Daoy (cell line): ENCODE results near the gene CCDC102B. TPM values are rescaled to one million over a fixed set of nuclear protein-coding genes. Genes with fewer than 3 reads are reported as not detected.
"Not testable (repeated sequence)": the region's sequence is repeated elsewhere in the genome, so short reads cannot be mapped to it uniquely, and the experiment has no call there.

ENCODE experiments used
- DNase-seq: peaks from one replicate; pipeline ENCODE4 v3.0.0-alpha.2; 2015; ENCODE audit warnings: low read depth
- total RNA-seq: library from RNA; depleted of rRNA; stranded (reverse); fragments of >200 nt; shearing (Covaris generic); gene quantifications from 2 replicates; pipeline ENCODE4 v1.2.3, GENCODE V29; 2014

The CCDC102B gene
- total RNA-seq, 1 experiment from 2014 or later, result 1.5 TPM

DNA sequence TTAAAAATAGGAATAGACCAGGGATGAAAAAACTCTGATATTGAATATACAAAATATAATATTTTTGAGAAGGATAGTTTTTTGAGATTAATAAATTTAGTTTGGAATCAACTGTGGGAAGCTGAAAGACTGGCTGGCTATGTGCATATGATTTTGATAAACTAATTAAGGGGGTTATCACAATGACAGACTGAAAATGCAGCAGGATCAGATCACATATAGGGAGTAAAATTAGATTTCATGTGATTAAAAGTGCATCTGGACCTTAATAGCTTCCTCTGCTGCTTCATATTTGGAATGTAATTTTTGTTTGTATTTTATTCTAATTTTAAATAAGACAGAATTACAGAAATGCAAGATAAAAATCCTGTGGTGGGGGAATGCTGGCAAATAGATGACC lies 111.7 kb downstream of the CCDC102B start:
- no peak for DNase-seq

DNA sequence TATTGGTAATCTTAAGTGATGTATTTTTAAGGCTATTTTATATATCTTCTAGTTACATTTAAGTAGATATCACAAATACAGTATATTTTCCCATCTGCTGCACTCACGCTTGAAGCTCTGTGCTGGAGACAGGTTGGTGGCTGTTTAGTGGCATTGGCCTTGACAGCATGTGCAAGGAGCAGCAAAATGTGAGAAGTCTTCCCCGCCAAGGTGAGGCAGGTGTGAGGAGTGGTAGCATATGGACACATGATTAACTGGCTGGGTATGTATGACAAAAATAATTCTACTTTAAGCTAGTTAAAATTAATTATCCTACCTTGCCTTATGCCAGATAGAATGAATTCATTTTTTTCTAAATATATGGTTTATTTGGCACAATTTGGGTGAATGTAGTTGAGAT lies 117.2 kb downstream of the CCDC102B start:
- DNase-seq, result no peak

DNA sequence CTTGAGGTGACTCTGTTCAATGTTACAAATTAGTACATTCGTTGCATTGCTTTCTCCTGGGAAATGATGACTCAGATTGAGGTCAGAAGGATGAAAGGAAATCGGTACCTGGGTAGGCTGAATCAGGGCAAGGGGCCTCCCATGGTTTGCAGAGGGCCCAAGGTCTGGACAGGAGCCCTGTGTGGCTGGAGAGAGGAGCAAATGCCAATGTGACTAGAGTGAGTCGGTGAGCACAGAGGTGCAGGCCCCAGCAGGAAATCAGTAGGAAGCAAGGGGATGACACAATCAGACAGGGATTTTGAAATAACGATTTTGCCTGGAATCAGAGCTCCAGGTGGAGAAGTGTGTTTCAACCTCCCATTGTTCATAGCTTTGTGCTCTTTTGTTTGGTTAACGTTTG lies 118.9 kb downstream of the CCDC102B start:
- peak; percentile 1 for DNase-seq

DNA sequence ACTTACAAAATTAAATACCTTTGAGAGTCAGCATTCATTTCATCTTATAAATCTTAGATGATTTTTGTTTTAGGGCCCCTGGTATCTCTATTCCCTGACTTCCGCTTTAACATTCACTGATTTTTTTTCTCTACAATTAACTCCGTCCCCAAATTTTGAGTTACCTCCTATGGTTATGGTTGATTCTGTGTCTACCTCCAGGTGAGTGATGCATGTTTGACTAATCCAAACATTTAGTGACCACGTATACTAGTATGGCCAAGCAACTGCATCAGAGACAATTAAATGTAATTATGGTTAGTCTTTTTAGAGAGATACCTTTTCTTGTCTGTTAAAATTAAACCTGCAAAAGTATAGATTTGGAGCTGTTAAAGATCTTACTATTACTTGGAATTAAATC lies 120.3 kb downstream of the CCDC102B start:
- no peak for DNase-seq

- no peak for DNase-seq
Measured at GRCh38 chr18:68919900-68920299, 122.0 kb downstream of the CCDC102B start.

DNA sequence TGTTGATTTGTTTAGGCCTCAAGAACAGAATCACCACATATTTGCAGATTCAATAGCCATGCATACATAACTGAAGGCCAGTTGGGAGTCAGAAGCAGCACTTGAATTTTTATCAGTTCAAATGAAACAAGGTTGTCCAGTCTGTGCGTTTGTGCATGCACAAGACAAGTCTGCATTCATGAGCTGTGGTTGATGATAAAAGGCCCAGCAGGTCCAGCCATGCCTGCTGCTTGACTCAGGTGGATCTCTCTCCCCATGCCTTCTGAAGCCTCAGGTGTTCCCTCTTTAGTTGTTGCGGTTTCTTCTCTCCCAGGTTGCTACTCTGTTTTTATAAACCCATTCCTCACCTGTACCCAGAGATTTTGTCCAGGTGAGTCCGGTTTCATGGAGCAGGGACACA lies 124.5 kb downstream of the CCDC102B start:
- no peak for DNase-seq

DNA sequence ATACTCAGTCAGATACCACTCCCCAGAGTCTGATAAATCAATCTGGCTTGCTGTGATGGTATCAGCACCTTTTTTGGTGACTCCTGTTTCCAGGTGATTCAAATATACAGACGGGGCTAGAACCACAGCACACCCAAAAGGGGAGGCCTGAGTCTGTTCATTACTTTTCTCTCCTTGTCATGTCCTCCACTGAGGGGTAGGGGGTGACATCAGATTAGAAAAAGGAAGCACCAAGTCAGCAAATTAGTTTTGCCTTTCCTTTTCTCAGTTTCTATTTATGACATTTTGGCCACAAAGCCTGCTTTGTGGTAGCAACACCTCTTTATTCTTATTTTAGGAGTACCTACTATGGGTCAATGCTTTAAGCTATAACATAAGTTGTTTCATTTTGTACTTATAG lies 127.4 kb downstream of the CCDC102B start:
- no peak for DNase-seq

GRCh38 chr18:68928762-68929675 lies 131.1 kb downstream of the CCDC102B start:
- DNase-seq, result no peak

DNA sequence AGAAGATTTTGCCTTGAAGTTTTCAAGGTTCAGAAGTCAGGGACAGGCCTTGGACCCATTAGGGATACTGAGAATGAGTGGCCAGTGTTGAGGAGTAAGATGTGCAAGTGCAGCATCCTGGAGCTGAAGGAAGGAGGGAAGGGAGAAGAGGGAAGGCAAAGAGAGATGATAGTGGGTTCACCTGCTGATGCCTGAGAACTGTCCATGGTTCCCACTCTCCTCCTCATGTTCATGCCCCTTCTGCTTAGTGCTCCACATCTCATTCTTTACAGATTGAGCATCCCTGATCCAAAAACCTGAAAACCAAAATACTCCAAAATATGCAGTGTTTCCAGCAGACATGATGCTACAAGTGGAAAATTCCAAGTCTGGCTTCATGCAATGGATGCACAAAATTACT lies 137.8 kb downstream of the CCDC102B start:
- no peak for DNase-seq

DNA sequence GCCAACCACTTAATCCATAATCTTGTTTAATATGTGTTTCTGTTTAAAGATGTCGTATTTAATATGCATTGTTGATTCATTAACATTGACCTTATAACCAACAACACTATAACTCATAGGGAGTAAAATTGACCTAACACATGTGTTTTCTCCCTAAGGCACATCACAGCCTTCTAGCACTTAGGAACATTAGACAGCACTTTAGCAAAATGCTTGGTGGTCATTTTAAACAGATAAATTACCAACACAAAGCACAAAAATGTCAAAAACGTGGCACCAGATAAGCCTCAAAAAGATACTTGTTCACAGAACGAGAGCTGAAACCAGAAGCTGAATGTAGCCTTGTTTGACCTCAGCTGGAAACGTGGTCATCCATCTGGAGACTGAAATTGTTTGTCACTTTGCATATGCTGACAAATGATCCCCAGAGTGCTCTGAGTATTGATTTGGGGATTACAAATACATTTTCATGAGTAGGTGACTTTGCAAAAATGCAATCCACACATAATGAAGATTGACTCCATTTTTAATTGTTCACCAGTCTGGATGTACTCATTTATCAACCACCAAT lies 139.2 kb downstream of the CCDC102B start:
- DNase-seq, result no peak

DNA sequence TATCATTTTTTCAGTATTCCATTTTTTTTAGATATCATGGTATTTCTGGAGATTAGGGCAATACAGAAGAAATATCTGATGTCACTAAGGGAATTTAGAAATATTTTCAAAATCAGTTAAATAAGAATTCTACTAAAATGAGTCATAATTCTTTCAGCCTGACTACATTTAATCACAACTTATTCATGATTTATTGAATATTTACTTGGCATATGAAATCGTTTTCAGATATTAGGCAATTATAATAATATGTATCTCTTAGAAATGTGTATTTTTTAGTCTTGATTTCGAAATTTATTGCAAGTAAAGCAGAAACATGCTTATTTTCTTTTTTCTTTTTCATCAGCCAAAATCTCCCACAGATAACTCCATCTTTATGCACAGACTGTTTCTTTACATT lies 142.2 kb downstream of the CCDC102B start:
- DNase-seq, result no peak

DNA sequence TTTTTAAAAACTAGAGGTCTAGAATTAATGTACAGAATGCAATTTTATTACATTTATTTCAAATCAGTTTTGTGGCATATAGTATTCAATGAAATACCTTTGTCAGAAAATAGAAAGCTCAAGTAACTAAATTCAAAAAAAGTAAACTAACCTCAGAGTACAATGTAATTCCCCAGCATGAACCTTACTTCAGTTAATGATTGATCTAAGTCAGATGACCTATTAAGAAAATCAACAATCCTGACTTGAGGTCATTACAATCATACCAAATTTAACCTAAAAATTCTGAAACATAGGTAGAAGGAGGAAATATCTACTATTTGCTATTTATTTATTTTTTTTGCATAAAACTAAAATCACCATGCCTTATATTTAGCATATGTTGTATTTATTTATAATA lies 142.9 kb downstream of the CCDC102B start:
- no peak for DNase-seq

DNA sequence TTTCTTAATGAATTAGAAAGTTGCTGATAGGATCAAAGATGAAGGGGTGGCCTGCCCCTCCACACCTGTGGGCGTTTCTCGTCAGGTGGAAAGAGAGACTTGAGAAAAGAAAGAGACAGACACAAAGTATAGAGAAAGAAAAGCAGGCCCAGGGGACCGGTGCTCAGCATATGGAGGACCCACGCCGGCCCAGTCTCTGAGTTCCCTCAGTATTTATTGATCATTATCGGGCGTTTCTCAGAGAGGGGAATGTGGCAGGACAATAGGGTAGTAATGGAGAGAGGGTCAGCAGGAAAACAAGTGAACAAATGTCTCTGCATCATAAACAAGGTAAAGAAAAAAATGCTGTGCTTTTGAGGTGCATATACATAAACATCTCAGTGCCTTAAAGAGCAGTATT lies 144.3 kb downstream of the CCDC102B start:
- no peak for DNase-seq

DNA sequence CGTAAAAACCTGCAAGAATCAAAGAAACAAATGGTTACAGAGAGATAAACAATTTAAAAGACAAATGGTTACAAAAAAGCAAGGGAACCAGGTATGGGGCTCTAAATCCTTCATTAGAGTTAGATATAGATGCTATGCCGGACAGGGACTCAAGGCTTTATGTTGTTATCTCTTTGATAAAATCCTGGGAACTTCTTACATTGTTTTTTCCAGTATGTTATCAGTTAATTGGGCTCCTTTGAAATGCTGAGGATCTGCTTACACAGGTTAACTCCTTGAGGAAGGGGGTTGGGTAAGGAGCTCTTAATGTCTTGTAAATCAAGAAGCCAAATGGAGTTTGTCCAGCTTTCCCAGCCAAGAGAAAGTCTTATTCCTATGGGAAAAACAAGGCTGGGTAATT lies 146.0 kb downstream of the CCDC102B start:
- not testable (repeated sequence) for DNase-seq

DNA sequence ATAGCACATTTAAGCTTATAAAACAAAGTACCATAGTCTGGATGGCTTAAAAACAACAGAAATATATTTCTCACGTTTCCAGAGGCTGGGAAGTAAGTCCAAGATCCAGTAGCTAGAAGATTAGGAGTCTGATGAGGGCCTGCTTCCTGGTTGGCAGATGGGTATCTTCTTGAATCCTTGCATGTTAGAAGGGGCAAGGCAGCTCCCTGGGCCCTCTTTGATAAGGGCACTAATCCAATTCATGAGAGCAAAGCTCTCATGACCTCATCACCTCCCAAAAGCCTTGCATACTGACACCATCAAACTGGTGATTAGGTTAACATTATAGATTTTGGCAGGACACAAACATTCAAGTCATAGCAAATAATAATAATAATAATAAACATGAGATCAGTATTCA lies 146.4 kb downstream of the CCDC102B start:
- DNase-seq, result no peak

DNA sequence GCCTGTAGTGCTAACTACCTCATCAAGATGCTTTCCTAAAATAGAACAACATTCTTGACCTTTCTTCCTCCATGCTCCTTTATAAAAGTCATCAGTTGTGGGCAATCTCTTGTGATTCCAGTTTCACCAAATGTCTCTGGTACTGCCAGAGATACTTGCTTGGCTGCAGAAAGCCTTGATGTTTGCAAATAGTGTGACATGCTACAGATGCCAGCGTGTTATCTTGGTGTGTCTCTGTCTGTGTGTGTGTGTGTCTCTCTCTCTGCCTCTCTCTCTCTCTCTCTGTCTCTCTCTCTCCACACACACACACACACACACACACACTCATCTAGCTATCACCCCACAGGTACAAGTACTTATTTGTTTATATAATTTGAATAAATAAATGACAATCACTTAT lies 146.9 kb downstream of the CCDC102B start:
- no peak for DNase-seq

GRCh38 chr18:68948622-68949021 lies 150.7 kb downstream of the CCDC102B start:
- DNase-seq, result no peak

GRCh38 chr18:68954738-68955137 lies 156.9 kb downstream of the CCDC102B start:
- no peak for DNase-seq

GRCh38 chr18:68956650-68957049 lies 158.8 kb downstream of the CCDC102B start:
- no peak for DNase-seq

GRCh38 chr18:68960355-68960754 lies 162.5 kb downstream of the CCDC102B start:
- no peak for DNase-seq

DNA sequence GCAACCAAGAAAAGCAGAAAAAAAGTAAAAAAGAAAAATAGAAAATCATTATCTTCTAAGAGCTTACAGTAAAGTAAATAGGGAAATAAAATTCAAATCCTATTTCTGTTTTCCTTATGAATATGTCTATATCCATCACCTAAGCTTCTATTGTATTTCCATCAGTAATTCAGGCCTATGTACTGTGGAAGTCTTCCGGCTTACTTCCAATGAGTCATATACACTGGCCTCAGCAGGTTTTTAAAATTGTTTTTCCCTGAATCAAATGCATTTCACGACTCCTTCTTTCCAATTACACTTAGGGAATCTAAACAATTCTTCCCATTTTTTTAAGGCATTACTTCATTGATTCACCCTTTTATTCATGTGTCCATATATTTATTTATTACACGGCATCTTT lies 164.7 kb downstream of the CCDC102B start:
- no peak for DNase-seq

- DNase-seq, result no peak
Measured at GRCh38 chr18:68965817-68966216, 167.9 kb downstream of the CCDC102B start.

DNA sequence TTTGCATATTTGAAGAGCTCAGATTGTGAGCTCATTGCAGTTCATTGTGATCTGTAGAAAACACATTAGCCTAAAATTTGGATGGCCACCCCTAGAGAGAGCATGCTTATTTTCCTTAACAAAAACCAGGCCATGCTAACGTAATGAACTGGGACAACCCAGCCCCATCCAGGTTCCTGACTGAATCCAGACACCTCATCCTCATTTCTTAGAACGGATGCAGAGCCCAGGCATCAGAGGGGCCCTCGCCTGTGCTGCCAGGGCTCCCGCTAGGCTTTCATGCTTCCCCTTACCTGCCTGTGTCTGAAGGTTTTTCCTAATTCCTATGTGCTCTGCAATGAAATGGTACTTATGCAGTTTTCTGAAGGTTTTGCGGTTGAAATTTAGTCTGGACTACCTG lies 171.1 kb downstream of the CCDC102B start:
- no peak for DNase-seq

GRCh38 chr18:68972176-68972575 lies 174.3 kb downstream of the CCDC102B start:
- DNase-seq, result no peak
